IPS-18a (cell line): ENCODE measurements around the gene SCN1A.

ENCODE experiments used
- H3K27ac ChIP-seq: one replicate; pipeline ENCODE4 v1.5.1; 2013; ENCODE audit warnings: low read length
- H3K27me3 ChIP-seq: one replicate; pipeline ENCODE4 v1.6.1; 2013; ENCODE audit warnings: mild to moderate bottlenecking, low read length; ENCODE audit not compliant: control insufficient read depth, insufficient read depth
- H3K36me3 ChIP-seq: one replicate; pipeline ENCODE4 v1.6.1; 2013; ENCODE audit warnings: low read depth, low read length; ENCODE audit not compliant: control insufficient read depth
- H3K4me1 ChIP-seq: one replicate; pipeline ENCODE4 v1.6.1; 2013; ENCODE audit warnings: low read depth, low read length; ENCODE audit not compliant: control insufficient read depth
- H3K4me3 ChIP-seq: one replicate; pipeline ENCODE4 v1.5.1; 2013; ENCODE audit warnings: low read length
- H3K9ac ChIP-seq: one replicate; pipeline ENCODE4 v1.6.1; 2013; ENCODE audit warnings: mild to moderate bottlenecking, low read length, moderate library complexity
- H3K9me3 ChIP-seq: one replicate; pipeline ENCODE4 v1.6.1; 2013; ENCODE audit warnings: low read depth, low read length; ENCODE audit not compliant: control insufficient read depth

The SCN1A gene

GRCh38 chr2:165969227-165969626 lies 158.6 kb downstream of the SCN1A start:
- no peaks in the 10 kb centered on the region for H3K9me3 ChIP-seq
- no peaks in the 10 kb centered on the region for H3K36me3 ChIP-seq
- H3K27ac ChIP-seq: no peak overlapping the region
- H3K4me3 ChIP-seq: no peak overlapping the region
- no peak overlapping the region for H3K9ac ChIP-seq
- no peaks in the 10 kb centered on the region for H3K27me3 ChIP-seq
- H3K4me1 ChIP-seq: no peaks in the 10 kb centered on the region

- no peaks in the 10 kb centered on the region for H3K4me1 ChIP-seq
- H3K36me3 ChIP-seq: no peaks in the 10 kb centered on the region
- no peak overlapping the region for H3K27ac ChIP-seq
These were observed 160.1 kb downstream of the SCN1A start for GRCh38 chr2:165967746-165968145.

GRCh38 chr2:165961818-165962217 lies 166.0 kb downstream of the SCN1A start:
- Histone ChIP-seq H3K36me3 (no peaks in the 10 kb centered on the region), H3K27me3 (no peaks in the 10 kb centered on the region), H3K9ac (no peak overlapping the region), H3K4me3 (no peak overlapping the region), H3K9me3 (no peaks in the 10 kb centered on the region), H3K27ac (no peak overlapping the region), H3K4me1 (no peaks in the 10 kb centered on the region)

More at GRCh38 chr2:165967746-165968145, 160.1 kb downstream of the SCN1A start:
- Histone ChIP-seq H3K9ac (no peak overlapping the region), H3K4me3 (no peak overlapping the region), H3K9me3 (no peaks in the 10 kb centered on the region), H3K27me3 (no peaks in the 10 kb centered on the region)

GRCh38 chr2:165959371-165959770 lies 168.4 kb downstream of the SCN1A start:
- no peak overlapping the region for H3K9ac ChIP-seq
- H3K36me3 ChIP-seq: no peaks in the 10 kb centered on the region
- H3K27me3 ChIP-seq: no peaks in the 10 kb centered on the region
- no peak overlapping the region for H3K27ac ChIP-seq
- no peaks in the 10 kb centered on the region for H3K9me3 ChIP-seq
- H3K4me3 ChIP-seq: no peak overlapping the region
- peaks cover 5% of the 10 kb centered on the region for H3K4me1 ChIP-seq

GRCh38 chr2:165958313-165958960 lies 169.4 kb downstream of the SCN1A start:
- Histone ChIP-seq H3K36me3 (no peaks in the 10 kb centered on the region), H3K9me3 (no peaks in the 10 kb centered on the region), H3K9ac (no peak overlapping the region), H3K27ac (no peak overlapping the region), H3K27me3 (no peaks in the 10 kb centered on the region), H3K4me3 (no peak overlapping the region), H3K4me1 (peaks cover 5% of the 10 kb centered on the region)

- no peaks in the 10 kb centered on the region for H3K9me3 ChIP-seq
- no peak overlapping the region for H3K27ac ChIP-seq
- no peak overlapping the region for H3K4me3 ChIP-seq
- H3K9ac ChIP-seq: no peak overlapping the region
- H3K27me3 ChIP-seq: no peaks in the 10 kb centered on the region
- H3K36me3 ChIP-seq: no peaks in the 10 kb centered on the region
- peaks cover 10% of the 10 kb centered on the region for H3K4me1 ChIP-seq
These were observed 170.7 kb downstream of the SCN1A start for GRCh38 chr2:165957030-165957675.

- H3K27ac ChIP-seq: peak within 1 kb of the TSS; percentile 75
- peaks cover 7% of the 10 kb centered on the region for H3K36me3 ChIP-seq
- H3K4me1 ChIP-seq: peaks cover 12% of the 10 kb centered on the region
- H3K27me3 ChIP-seq: no peaks in the 10 kb centered on the region
- no peaks in the 10 kb centered on the region for H3K9me3 ChIP-seq
- peak within 1 kb of the TSS; percentile 85 for H3K4me3 ChIP-seq
- peak within 1 kb of the TSS; percentile 78 for H3K9ac ChIP-seq
These were observed 173.9 kb downstream of the SCN1A start, which contains the start of gene TTC21B for GRCh38 chr2:165953655-165954606. Gene TTC21B, minus strand, starts transcription at chr2:165953776. Its CDS starts 71 bp downstream, at chr2:165953705.

GRCh38 chr2:165953306-165953654 lies 174.5 kb downstream of the SCN1A start:
- no peak overlapping the region for H3K27ac ChIP-seq
- H3K4me1 ChIP-seq: peaks cover 12% of the 10 kb centered on the region
- H3K27me3 ChIP-seq: no peaks in the 10 kb centered on the region
- peak overlapping the region; percentile 78 for H3K9ac ChIP-seq
- H3K4me3 ChIP-seq: peak overlapping the region; percentile 85
- H3K9me3 ChIP-seq: no peaks in the 10 kb centered on the region
- peaks cover 9% of the 10 kb centered on the region for H3K36me3 ChIP-seq

GRCh38 chr2:165952741-165953211 lies 175.0 kb downstream of the SCN1A start:
- Histone ChIP-seq H3K4me1 (peaks cover 12% of the 10 kb centered on the region), H3K4me3 (peak overlapping the region; percentile 85), H3K9me3 (no peaks in the 10 kb centered on the region), H3K9ac (peak overlapping the region; percentile 78), H3K36me3 (peaks cover 9% of the 10 kb centered on the region), H3K27ac (no peak overlapping the region), H3K27me3 (no peaks in the 10 kb centered on the region)

- Histone ChIP-seq H3K9me3 (no peaks in the 10 kb centered on the region), H3K27me3 (no peaks in the 10 kb centered on the region), H3K4me1 (peaks cover 12% of the 10 kb centered on the region), H3K27ac (no peak overlapping the region), H3K9ac (peak overlapping the region; percentile 78), H3K4me3 (peak overlapping the region; percentile 85), H3K36me3 (peaks cover 11% of the 10 kb centered on the region)
These were observed 175.7 kb downstream of the SCN1A start for GRCh38 chr2:165952085-165952484.

GRCh38 chr2:165950438-165950837 lies 177.4 kb downstream of the SCN1A start:
- Histone ChIP-seq H3K27ac (no peak overlapping the region), H3K4me3 (no peak overlapping the region), H3K4me1 (peaks cover 12% of the 10 kb centered on the region), H3K9ac (no peak overlapping the region), H3K27me3 (no peaks in the 10 kb centered on the region), H3K36me3 (peaks cover 11% of the 10 kb centered on the region), H3K9me3 (no peaks in the 10 kb centered on the region)
